ENCODE measurements around the gene FBN1.

FBN1 gene

GRCh38 chr15:48577469-48577868, 68.0 kb downstream of the FBN1 start:
- H3K36me3 Mint-ChIP-seq (ENCODE audit: low read depth), result no peaks in the 10 kb centered on the region
- no peak overlapping the region for H3K4me3 Mint-ChIP-seq
- DNase-seq (ENCODE audit: low spot score), result no peak
- no peaks in the 10 kb centered on the region for H3K9me3 Mint-ChIP-seq
- H3K4me1 Mint-ChIP-seq (ENCODE audit: low read depth), result no peaks in the 10 kb centered on the region
- no peaks in the 10 kb centered on the region for H3K27me3 Mint-ChIP-seq (ENCODE audit: low read depth)
- H3K27ac Mint-ChIP-seq, result no peak overlapping the region

DNA sequence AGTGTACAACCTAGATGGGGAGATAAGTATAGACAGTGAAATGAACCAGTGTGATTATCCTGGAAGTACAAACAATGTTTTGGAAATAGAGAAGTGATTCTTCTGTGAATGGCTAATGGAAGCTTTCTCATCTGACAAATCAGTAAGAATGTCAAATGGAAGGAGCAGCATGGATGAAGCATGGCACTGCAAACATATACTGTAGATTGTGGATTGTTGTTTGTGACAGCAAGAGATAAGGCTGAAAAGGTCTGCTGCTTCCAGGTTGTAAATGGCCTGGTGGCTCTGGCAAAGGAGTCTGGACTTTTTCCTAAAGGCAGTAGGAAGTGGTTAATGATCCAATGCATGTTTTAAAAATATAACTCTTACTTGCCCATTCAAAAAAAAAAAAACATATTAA, 71.3 kb downstream of the FBN1 start:
- no peaks in the 10 kb centered on the region for H3K4me1 Mint-ChIP-seq (ENCODE audit: low read depth)

GRCh38 chr15:48573780-48574179, 71.7 kb downstream of the FBN1 start:
- no peak for DNase-seq (ENCODE audit: low spot score)
- no peaks in the 10 kb centered on the region for H3K9me3 Mint-ChIP-seq
- no peaks in the 10 kb centered on the region for H3K4me1 Mint-ChIP-seq (ENCODE audit: low read depth)
- H3K36me3 Mint-ChIP-seq (ENCODE audit: low read depth), result no peaks in the 10 kb centered on the region
- no peak overlapping the region for H3K27ac Mint-ChIP-seq
- H3K27me3 Mint-ChIP-seq (ENCODE audit: low read depth), result no peaks in the 10 kb centered on the region
- no peak overlapping the region for H3K4me3 Mint-ChIP-seq

More for the DNA sequence above, 71.3 kb downstream of the FBN1 start:
- Mint-ChIP-seq H3K27ac (no peak overlapping the region), H3K27me3 (ENCODE audit: low read depth) (no peaks in the 10 kb centered on the region), H3K36me3 (ENCODE audit: low read depth) (no peaks in the 10 kb centered on the region), H3K4me3 (no peak overlapping the region), H3K9me3 (no peaks in the 10 kb centered on the region)
- no peak for DNase-seq (ENCODE audit: low spot score)

GRCh38 chr15:48572823-48573222, 72.7 kb downstream of the FBN1 start:
- DNase-seq (ENCODE audit: low spot score), result no peak
- Mint-ChIP-seq H3K27me3 (ENCODE audit: low read depth) (peaks cover 5% of the 10 kb centered on the region), H3K4me1 (ENCODE audit: low read depth) (no peaks in the 10 kb centered on the region), H3K4me3 (no peak overlapping the region), H3K9me3 (no peaks in the 10 kb centered on the region), H3K36me3 (ENCODE audit: low read depth) (no peaks in the 10 kb centered on the region), H3K27ac (no peak overlapping the region)

DNA sequence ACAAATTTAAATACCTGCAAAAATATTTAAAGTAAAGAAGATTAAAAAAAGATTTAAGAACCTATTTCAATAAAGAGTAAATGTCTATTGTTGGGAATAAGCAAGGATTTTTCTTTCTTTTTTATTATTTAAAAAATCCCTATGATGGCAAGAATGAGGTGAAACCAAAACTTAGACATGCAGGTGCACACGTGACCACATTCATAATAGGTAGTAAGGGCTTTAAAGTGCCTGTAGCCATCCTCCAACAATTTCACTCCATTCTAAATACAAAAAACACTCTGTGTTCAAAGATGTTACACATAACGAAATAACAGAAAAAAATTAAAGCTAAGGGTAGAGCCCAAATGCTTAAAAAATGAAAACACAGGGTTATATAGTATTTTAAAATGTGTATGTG, 74.0 kb downstream of the FBN1 start:
- Mint-ChIP-seq H3K27ac (no peak overlapping the region), H3K36me3 (ENCODE audit: low read depth) (no peaks in the 10 kb centered on the region), H3K9me3 (no peaks in the 10 kb centered on the region), H3K4me3 (no peak overlapping the region), H3K4me1 (ENCODE audit: low read depth) (no peaks in the 10 kb centered on the region), H3K27me3 (ENCODE audit: low read depth) (peaks cover 5% of the 10 kb centered on the region)
- no peak for DNase-seq (ENCODE audit: low spot score)

GRCh38 chr15:48570822-48571221, 74.7 kb downstream of the FBN1 start:
- Mint-ChIP-seq H3K36me3 (ENCODE audit: low read depth) (no peaks in the 10 kb centered on the region), H3K27ac (no peak overlapping the region), H3K4me3 (no peak overlapping the region), H3K27me3 (ENCODE audit: low read depth) (peaks cover 8% of the 10 kb centered on the region), H3K4me1 (ENCODE audit: low read depth) (no peaks in the 10 kb centered on the region), H3K9me3 (no peaks in the 10 kb centered on the region)
- no peak for DNase-seq (ENCODE audit: low spot score)

GRCh38 chr15:48569591-48570302, 75.8 kb downstream of the FBN1 start:
- Mint-ChIP-seq H3K4me1 (ENCODE audit: low read depth) (no peaks in the 10 kb centered on the region), H3K36me3 (ENCODE audit: low read depth) (no peaks in the 10 kb centered on the region), H3K9me3 (no peaks in the 10 kb centered on the region), H3K27ac (no peak overlapping the region), H3K27me3 (ENCODE audit: low read depth) (peaks cover 8% of the 10 kb centered on the region), H3K4me3 (no peak overlapping the region)
- no peak for DNase-seq (ENCODE audit: low spot score)

DNA sequence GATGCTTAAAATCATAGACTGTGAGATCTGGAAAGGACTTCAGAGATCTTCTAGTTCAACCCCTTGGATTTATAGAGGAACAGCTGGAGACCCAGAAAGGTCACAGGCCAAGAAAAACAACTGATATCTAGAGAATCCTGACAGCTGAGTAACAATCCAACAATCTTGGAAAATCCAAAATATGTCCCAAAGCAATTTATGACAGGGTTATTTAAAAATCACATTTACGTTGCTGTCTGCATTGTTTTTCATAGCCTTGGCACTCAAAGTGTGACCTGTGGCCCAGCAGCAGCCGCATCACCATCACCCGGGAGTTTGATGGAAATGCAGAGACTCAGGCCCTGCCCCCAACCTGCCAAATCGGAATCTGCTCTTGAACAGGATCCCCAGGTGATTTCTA, 78.8 kb downstream of the FBN1 start:
- Mint-ChIP-seq H3K4me1 (ENCODE audit: low read depth) (no peaks in the 10 kb centered on the region), H3K27ac (no peak overlapping the region), H3K9me3 (no peaks in the 10 kb centered on the region)

GRCh38 chr15:48565560-48566482, 79.7 kb downstream of the FBN1 start:
- Mint-ChIP-seq H3K9me3 (no peaks in the 10 kb centered on the region), H3K27me3 (ENCODE audit: low read depth) (peaks cover 10% of the 10 kb centered on the region), H3K27ac (no peak overlapping the region), H3K4me3 (no peak overlapping the region), H3K36me3 (ENCODE audit: low read depth) (no peaks in the 10 kb centered on the region), H3K4me1 (ENCODE audit: low read depth) (no peaks in the 10 kb centered on the region)
- no peak for DNase-seq (ENCODE audit: low spot score)

More for the DNA sequence above, 78.8 kb downstream of the FBN1 start:
- H3K4me3 Mint-ChIP-seq, result no peak overlapping the region
- H3K27me3 Mint-ChIP-seq (ENCODE audit: low read depth), result peaks cover 10% of the 10 kb centered on the region
- DNase-seq (ENCODE audit: low spot score), result no peak
- no peaks in the 10 kb centered on the region for H3K36me3 Mint-ChIP-seq (ENCODE audit: low read depth)

- Mint-ChIP-seq H3K27ac (no peak overlapping the region), H3K4me3 (no peak overlapping the region), H3K9me3 (no peaks in the 10 kb centered on the region), H3K4me1 (ENCODE audit: low read depth) (no peaks in the 10 kb centered on the region), H3K36me3 (ENCODE audit: low read depth) (no peaks in the 10 kb centered on the region), H3K27me3 (ENCODE audit: low read depth) (peaks cover 10% of the 10 kb centered on the region)
- no peak for DNase-seq (ENCODE audit: low spot score)
These were observed 80.8 kb downstream of the FBN1 start for GRCh38 chr15:48564690-48565089.

- H3K4me1 Mint-ChIP-seq (ENCODE audit: low read depth), result no peaks in the 10 kb centered on the region
- no peaks in the 10 kb centered on the region for H3K36me3 Mint-ChIP-seq (ENCODE audit: low read depth)
- H3K4me3 Mint-ChIP-seq, result no peak overlapping the region
- no peaks in the 10 kb centered on the region for H3K9me3 Mint-ChIP-seq
- H3K27ac Mint-ChIP-seq, result no peak overlapping the region
- H3K27me3 Mint-ChIP-seq (ENCODE audit: low read depth), result peaks cover 10% of the 10 kb centered on the region
- DNase-seq (ENCODE audit: low spot score), result no peak
These were observed 81.6 kb downstream of the FBN1 start for GRCh38 chr15:48563934-48564333.

- no peaks in the 10 kb centered on the region for H3K9me3 Mint-ChIP-seq
- DNase-seq (ENCODE audit: low spot score), result no peak
- peaks cover 2% of the 10 kb centered on the region for H3K27me3 Mint-ChIP-seq (ENCODE audit: low read depth)
- no peak overlapping the region for H3K27ac Mint-ChIP-seq
- H3K36me3 Mint-ChIP-seq (ENCODE audit: low read depth), result no peaks in the 10 kb centered on the region
- H3K4me1 Mint-ChIP-seq (ENCODE audit: low read depth), result no peaks in the 10 kb centered on the region
- H3K4me3 Mint-ChIP-seq, result no peak overlapping the region
These were observed 85.0 kb downstream of the FBN1 start for GRCh38 chr15:48560321-48561051.

DNA sequence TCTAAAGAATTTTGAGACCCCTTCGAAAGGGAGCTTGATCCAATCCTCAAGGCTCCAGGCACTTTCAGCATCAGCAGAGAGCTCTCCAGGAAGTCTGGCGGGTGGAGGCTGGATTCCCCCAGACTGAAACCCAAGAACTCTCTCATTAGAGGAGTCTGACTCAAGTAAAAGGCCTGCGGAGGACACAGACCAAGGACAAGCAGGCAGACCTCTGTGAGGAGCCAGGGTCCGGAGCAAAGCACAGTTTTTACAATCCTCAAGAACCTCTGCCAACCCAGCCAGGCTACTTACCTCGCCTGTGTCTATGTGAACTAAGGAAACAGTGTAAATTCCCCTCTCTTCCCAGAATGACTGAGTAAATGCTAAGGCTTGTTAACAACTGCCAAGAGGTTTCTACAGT, 86.2 kb downstream of the FBN1 start:
- Mint-ChIP-seq H3K36me3 (ENCODE audit: low read depth) (no peaks in the 10 kb centered on the region), H3K4me3 (no peak overlapping the region), H3K27me3 (ENCODE audit: low read depth) (peaks cover 2% of the 10 kb centered on the region), H3K4me1 (ENCODE audit: low read depth) (no peaks in the 10 kb centered on the region), H3K27ac (no peak overlapping the region), H3K9me3 (no peaks in the 10 kb centered on the region)
- DNase-seq (ENCODE audit: low spot score), result no peak

GRCh38 chr15:48558226-48558625, 87.3 kb downstream of the FBN1 start:
- Mint-ChIP-seq H3K36me3 (ENCODE audit: low read depth) (no peaks in the 10 kb centered on the region), H3K4me3 (no peak overlapping the region), H3K4me1 (ENCODE audit: low read depth) (no peaks in the 10 kb centered on the region), H3K9me3 (no peaks in the 10 kb centered on the region), H3K27me3 (ENCODE audit: low read depth) (no peaks in the 10 kb centered on the region), H3K27ac (no peak overlapping the region)
- no peak for DNase-seq (ENCODE audit: low spot score)
